Measurements from ENCODE around the gene PEPD.
A peak's percentile ranks its signal among the peaks of the same experiment; 100 is the strongest.

PEPD gene

DNA sequence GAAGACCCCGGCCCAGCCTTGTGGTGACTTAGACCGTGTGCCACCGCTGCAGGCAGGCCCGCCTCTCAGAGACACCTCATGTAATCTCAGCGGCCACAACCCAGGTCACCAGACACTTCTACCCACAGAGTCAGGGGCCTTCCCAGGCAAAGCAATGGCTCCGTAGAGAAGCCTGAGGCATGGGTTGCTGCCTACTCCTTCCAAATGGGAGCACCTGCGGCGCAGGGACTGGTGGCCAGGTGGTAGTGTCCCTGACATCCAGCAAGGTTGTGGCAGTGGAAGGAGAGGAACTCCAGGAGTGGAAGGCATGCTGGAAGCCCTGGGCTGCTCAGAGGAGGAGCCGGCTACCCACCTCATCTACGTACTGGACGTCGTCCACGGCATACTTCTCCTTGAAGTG lies 21.0 kb downstream of the PEPD start:
- Histone ChIP-seq H3K36me3 (replicated peaks in 1 of 2; ENCODE audit: control insufficient read depth in 2 of 2, insufficient read depth in 2 of 2, low read length in 2 of 2) (peaks cover 0 to 7% of the 10 kb centered on the region in 2 donors), H3K27me3 (ENCODE audit: control insufficient read depth in 3 of 3, insufficient read depth in 3 of 3, low read depth in 1 of 3, low read length in 3 of 3) (no peaks in the 10 kb centered on the region), H4K8ac (ENCODE audit: low read depth, low read length) (no peak overlapping the region), H3K23ac (ENCODE audit: low read depth, low read length, poor library complexity) (no peak overlapping the region), H3K79me1 (ENCODE audit: low read depth, low read length) (peaks cover 2% of the 10 kb centered on the region), H3K9me3 (replicated peaks in 1 of 2; ENCODE audit: control insufficient read depth in 2 of 2, insufficient read depth in 1 of 2, low read depth in 1 of 2, low read length in 2 of 2) (no peaks in the 10 kb centered on the region), H4K91ac (ENCODE audit: low read depth, low read length, poor library complexity) (no peak overlapping the region), H3K18ac (ENCODE audit: low read length) (no peak overlapping the region), H3K4ac (ENCODE audit: low read length) (no peak overlapping the region), H2BK12ac (ENCODE audit: low read length) (no peak overlapping the region), H2BK5ac (ENCODE audit: low read length) (no peak overlapping the region), H3K9ac (ENCODE audit: low read depth, low read length, poor library complexity) (no peak overlapping the region), H3K4me1 (ENCODE audit: control insufficient read depth in 2 of 2, insufficient read depth in 1 of 2, low read depth in 1 of 2, low read length in 2 of 2) (peaks cover 12 to 17% of the 10 kb centered on the region in 2 donors), H2AFZ (ENCODE audit: low read length) (no peak overlapping the region), H2AK5ac (ENCODE audit: low read depth, low read length) (no peak overlapping the region), H3K4me3 (ENCODE audit: low read length in 2 of 2) (no peak overlapping the region), H2BK15ac (ENCODE audit: low read length) (no peak overlapping the region), H3K27ac (replicated peaks; ENCODE audit: low read length) (no peak overlapping the region), H3K4me2 (ENCODE audit: insufficient read depth, low read length, poor library complexity, severe bottlenecking) (no peak overlapping the region), H3K14ac (ENCODE audit: low read length) (no peak overlapping the region), H2BK120ac (ENCODE audit: low read depth, low read length) (no peak overlapping the region)
- WGBS, 2 donors (ENCODE audit: extremely low coverage in 2 of 2, insufficient read length in 2 of 2, insufficient replicate concordance in 1 of 2), result no CpG with 5 or more reads among the region's 13 CpGs
- DNase-seq (ENCODE audit: low spot score), result no peak

DNA sequence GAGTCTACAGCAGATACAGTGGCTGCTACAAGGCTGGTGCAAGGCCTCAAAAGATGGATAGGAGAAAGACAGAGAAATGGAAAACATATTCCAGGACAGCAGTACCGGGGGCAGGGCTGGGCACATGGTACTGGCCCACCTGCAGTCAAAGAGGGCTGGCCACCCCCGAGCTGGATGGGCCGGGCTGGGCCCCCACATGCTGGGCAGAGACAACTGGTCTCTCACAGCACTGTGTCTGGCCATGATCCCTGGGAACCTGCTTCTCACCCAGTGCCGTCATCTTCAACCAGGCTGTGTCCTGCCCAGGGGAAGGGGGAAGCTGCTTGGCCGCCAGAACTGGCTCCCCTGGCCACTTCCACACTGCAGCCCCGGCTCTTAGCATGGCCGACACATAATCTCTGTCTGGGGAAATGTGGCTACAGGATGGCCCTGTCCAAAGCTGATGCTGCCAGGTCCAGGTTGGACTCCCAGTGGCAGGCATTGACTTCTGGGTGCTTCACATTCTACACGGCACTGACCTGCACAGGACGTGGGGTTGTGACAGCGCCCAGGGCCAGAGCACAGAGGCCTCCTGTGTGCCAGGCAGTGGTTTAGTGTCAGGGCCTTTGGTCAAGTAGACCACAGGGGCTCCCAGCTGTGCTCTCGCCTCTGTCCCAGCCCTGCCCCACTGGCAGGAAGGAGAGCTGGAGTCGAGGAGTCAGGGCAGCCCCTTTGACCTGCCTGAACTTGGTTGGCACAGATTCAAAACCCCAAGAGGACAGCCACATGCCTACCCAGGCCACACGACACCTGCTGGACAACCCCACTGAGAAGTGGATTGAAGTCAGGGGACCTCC lies 21.7 kb downstream of the PEPD start:
- Histone ChIP-seq H3K36me3 (replicated peaks in 1 of 2; ENCODE audit: control insufficient read depth in 2 of 2, insufficient read depth in 2 of 2, low read length in 2 of 2) (peaks cover 0 to 7% of the 10 kb centered on the region in 2 donors), H2BK15ac (ENCODE audit: low read length) (no peak overlapping the region), H2BK120ac (ENCODE audit: low read depth, low read length) (no peak overlapping the region), H2BK12ac (ENCODE audit: low read length) (no peak overlapping the region), H3K79me1 (ENCODE audit: low read depth, low read length) (peaks cover 2% of the 10 kb centered on the region), H3K4me2 (ENCODE audit: insufficient read depth, low read length, poor library complexity, severe bottlenecking) (no peak overlapping the region), H3K4ac (ENCODE audit: low read length) (no peak overlapping the region), H3K27me3 (ENCODE audit: control insufficient read depth in 3 of 3, insufficient read depth in 3 of 3, low read depth in 1 of 3, low read length in 3 of 3) (no peaks in the 10 kb centered on the region), H4K8ac (ENCODE audit: low read depth, low read length) (no peak overlapping the region), H3K23ac (ENCODE audit: low read depth, low read length, poor library complexity) (no peak overlapping the region), H2BK5ac (ENCODE audit: low read length) (no peak overlapping the region), H3K27ac (replicated peaks; ENCODE audit: low read length) (no peak overlapping the region), H3K9ac (ENCODE audit: low read depth, low read length, poor library complexity) (peak overlapping the region; percentile 70), H4K91ac (ENCODE audit: low read depth, low read length, poor library complexity) (no peak overlapping the region), H3K4me1 (ENCODE audit: control insufficient read depth in 2 of 2, insufficient read depth in 1 of 2, low read depth in 1 of 2, low read length in 2 of 2) (peaks cover 12 to 13% of the 10 kb centered on the region in 2 donors), H2AFZ (ENCODE audit: low read length) (no peak overlapping the region), H3K9me3 (replicated peaks in 1 of 2; ENCODE audit: control insufficient read depth in 2 of 2, insufficient read depth in 1 of 2, low read depth in 1 of 2, low read length in 2 of 2) (no peaks in the 10 kb centered on the region), H2AK5ac (ENCODE audit: low read depth, low read length) (no peak overlapping the region), H3K18ac (ENCODE audit: low read length) (peak overlapping the region; percentile 28), H3K14ac (ENCODE audit: low read length) (peak overlapping the region; percentile 51), H3K4me3 (ENCODE audit: low read length in 2 of 2) (no peak overlapping the region)
- no CpG with 5 or more reads among the region's 13 CpGs for WGBS, 2 donors (ENCODE audit: extremely low coverage in 2 of 2, insufficient read length in 2 of 2, insufficient replicate concordance in 1 of 2)
- no peak for DNase-seq (ENCODE audit: low spot score)

DNA sequence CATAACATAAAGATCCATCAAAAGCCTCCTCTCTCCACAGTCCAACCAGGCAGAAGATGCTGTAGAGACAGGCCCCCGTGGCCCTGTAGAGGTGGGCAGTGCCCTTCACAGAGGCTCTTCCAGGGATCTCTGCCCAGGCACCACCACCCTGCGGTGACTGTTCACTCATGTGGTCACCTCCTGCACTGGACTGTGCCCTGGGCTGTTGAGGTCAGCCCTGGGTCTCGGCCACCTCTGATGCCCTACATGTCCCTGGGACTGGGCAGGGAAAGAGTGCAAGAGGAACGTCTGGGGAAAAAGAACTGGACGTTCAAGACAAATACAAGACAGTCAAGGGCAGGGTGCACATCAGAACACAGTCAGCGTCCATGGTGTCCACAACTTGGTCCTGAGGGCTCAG lies 22.3 kb downstream of the PEPD start:
- no peak overlapping the region for H4K8ac ChIP-seq (ENCODE audit: low read depth, low read length)
- H3K4me3 ChIP-seq (ENCODE audit: low read length in 2 of 2), result no peak overlapping the region
- no peak overlapping the region for H2BK5ac ChIP-seq (ENCODE audit: low read length)
- H3K9ac ChIP-seq (ENCODE audit: low read depth, low read length, poor library complexity), result no peak overlapping the region
- H3K36me3 ChIP-seq (replicated peaks in 1 of 2; ENCODE audit: control insufficient read depth in 2 of 2, insufficient read depth in 2 of 2, low read length in 2 of 2), result peaks cover 0 to 7% of the 10 kb centered on the region in 2 donors
- H2BK120ac ChIP-seq (ENCODE audit: low read depth, low read length), result no peak overlapping the region
- no peak overlapping the region for H2BK12ac ChIP-seq (ENCODE audit: low read length)
- H4K91ac ChIP-seq (ENCODE audit: low read depth, low read length, poor library complexity), result no peak overlapping the region
- no peak overlapping the region for H2AFZ ChIP-seq (ENCODE audit: low read length)
- H3K18ac ChIP-seq (ENCODE audit: low read length), result no peak overlapping the region
- H3K27me3 ChIP-seq (ENCODE audit: control insufficient read depth in 3 of 3, insufficient read depth in 3 of 3, low read depth in 1 of 3, low read length in 3 of 3), result no peaks in the 10 kb centered on the region
- H3K4ac ChIP-seq (ENCODE audit: low read length), result no peak overlapping the region
- H3K14ac ChIP-seq (ENCODE audit: low read length), result no peak overlapping the region
- no peak overlapping the region for H2AK5ac ChIP-seq (ENCODE audit: low read depth, low read length)
- no peaks in the 10 kb centered on the region for H3K9me3 ChIP-seq (replicated peaks in 1 of 2; ENCODE audit: control insufficient read depth in 2 of 2, insufficient read depth in 1 of 2, low read depth in 1 of 2, low read length in 2 of 2)
- peaks cover 11 to 12% of the 10 kb centered on the region in 2 donors for H3K4me1 ChIP-seq (ENCODE audit: control insufficient read depth in 2 of 2, insufficient read depth in 1 of 2, low read depth in 1 of 2, low read length in 2 of 2)
- no peak overlapping the region for H3K23ac ChIP-seq (ENCODE audit: low read depth, low read length, poor library complexity)
- DNase-seq (ENCODE audit: low spot score), result no peak
- no peak overlapping the region for H3K4me2 ChIP-seq (ENCODE audit: insufficient read depth, low read length, poor library complexity, severe bottlenecking)
- H3K27ac ChIP-seq (replicated peaks; ENCODE audit: low read length), result no peak overlapping the region
- no peak overlapping the region for H2BK15ac ChIP-seq (ENCODE audit: low read length)
- no CpG with 5 or more reads among the region's 6 CpGs for WGBS, 2 donors (ENCODE audit: extremely low coverage in 2 of 2, insufficient read length in 2 of 2, insufficient replicate concordance in 1 of 2)
- peaks cover 2% of the 10 kb centered on the region for H3K79me1 ChIP-seq (ENCODE audit: low read depth, low read length)

- peaks cover 4 to 6% of the 10 kb centered on the region in 2 donors for H3K4me1 ChIP-seq (ENCODE audit: control insufficient read depth in 2 of 2, insufficient read depth in 1 of 2, low read depth in 1 of 2, low read length in 2 of 2)
- no peak overlapping the region for H2BK120ac ChIP-seq (ENCODE audit: low read depth, low read length)
- H2AK5ac ChIP-seq (ENCODE audit: low read depth, low read length), result no peak overlapping the region
- H2AFZ ChIP-seq (ENCODE audit: low read length), result no peak overlapping the region
- no peak overlapping the region for H3K4me3 ChIP-seq (ENCODE audit: low read length in 2 of 2)
- no peak overlapping the region for H3K14ac ChIP-seq (ENCODE audit: low read length)
- H3K79me1 ChIP-seq (ENCODE audit: low read depth, low read length), result peaks cover 4% of the 10 kb centered on the region
- no peak overlapping the region for H4K8ac ChIP-seq (ENCODE audit: low read depth, low read length)
- H3K23ac ChIP-seq (ENCODE audit: low read depth, low read length, poor library complexity), result no peak overlapping the region
- no peak overlapping the region for H3K4me2 ChIP-seq (ENCODE audit: insufficient read depth, low read length, poor library complexity, severe bottlenecking)
- no peak overlapping the region for H3K4ac ChIP-seq (ENCODE audit: low read length)
- peaks cover 0 to 7% of the 10 kb centered on the region in 2 donors for H3K36me3 ChIP-seq (replicated peaks in 1 of 2; ENCODE audit: control insufficient read depth in 2 of 2, insufficient read depth in 2 of 2, low read length in 2 of 2)
- no peaks in the 10 kb centered on the region for H3K27me3 ChIP-seq (ENCODE audit: control insufficient read depth in 3 of 3, insufficient read depth in 3 of 3, low read depth in 1 of 3, low read length in 3 of 3)
- H3K27ac ChIP-seq (replicated peaks; ENCODE audit: low read length), result no peak overlapping the region
- no peak overlapping the region for H2BK15ac ChIP-seq (ENCODE audit: low read length)
- no peak for DNase-seq (ENCODE audit: low spot score)
- H2BK5ac ChIP-seq (ENCODE audit: low read length), result no peak overlapping the region
- no CpG with 5 or more reads among the region's 10 CpGs for WGBS, 2 donors (ENCODE audit: extremely low coverage in 2 of 2, insufficient read length in 2 of 2, insufficient replicate concordance in 1 of 2)
- peak overlapping the region; percentile 37 for H3K9ac ChIP-seq (ENCODE audit: low read depth, low read length, poor library complexity)
- no peaks in the 10 kb centered on the region for H3K9me3 ChIP-seq (replicated peaks in 1 of 2; ENCODE audit: control insufficient read depth in 2 of 2, insufficient read depth in 1 of 2, low read depth in 1 of 2, low read length in 2 of 2)
- no peak overlapping the region for H3K18ac ChIP-seq (ENCODE audit: low read length)
- H2BK12ac ChIP-seq (ENCODE audit: low read length), result peak overlapping the region; percentile 31
- no peak overlapping the region for H4K91ac ChIP-seq (ENCODE audit: low read depth, low read length, poor library complexity)
Measured at GRCh38 chr19:33498391-33499000, 23.1 kb downstream of the PEPD start.

Measured in neuronal stem cell (in vitro differentiated cells).